Fibroblast of peridontal ligament (primary cell): ENCODE measurements around the gene GTF2F2.

Source experiments
- DNase-seq: peaks from one replicate; pipeline ENCODE4 v3.0.0-alpha.2; 2010; ENCODE audit errors: extremely low read depth

The GTF2F2 gene

GRCh38 chr13:45122941-45123340, 2.6 kb downstream of the GTF2F2 start:
- DNase-seq: no peak

DNA sequence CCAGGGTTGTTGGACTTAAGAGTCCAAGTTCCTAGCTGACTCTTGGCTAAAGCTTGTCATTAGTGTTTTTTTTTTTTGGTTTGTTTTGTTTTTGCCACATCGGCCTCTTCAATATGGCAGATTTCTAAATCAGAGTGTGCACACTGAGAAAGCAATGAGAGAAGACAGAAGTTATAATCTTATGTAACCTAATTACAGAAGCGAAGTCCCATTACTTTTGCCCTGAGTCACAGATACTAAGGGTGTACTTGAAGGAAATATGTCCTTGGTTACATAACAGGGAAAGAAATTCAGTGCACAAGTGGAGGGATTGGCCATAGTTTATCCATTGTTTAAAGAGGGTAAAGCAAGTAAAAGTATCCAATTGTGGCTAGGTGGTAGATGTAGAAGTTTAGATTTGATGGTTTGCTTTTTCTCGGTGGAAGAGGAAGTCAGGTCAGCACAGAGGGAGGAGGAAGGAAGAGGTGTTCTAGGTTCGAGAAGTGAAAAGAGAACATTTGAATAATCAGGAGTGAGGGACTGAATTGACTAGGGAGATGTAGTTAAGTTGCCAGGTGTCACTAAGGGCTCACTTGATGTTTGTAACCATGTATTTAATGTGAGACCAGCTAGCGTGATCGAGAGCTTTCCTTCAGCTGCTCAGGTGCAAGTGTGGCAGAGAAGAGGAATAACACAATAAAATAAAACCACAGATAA, 12.2 kb downstream of the GTF2F2 start:
- DNase-seq: no peak

DNA sequence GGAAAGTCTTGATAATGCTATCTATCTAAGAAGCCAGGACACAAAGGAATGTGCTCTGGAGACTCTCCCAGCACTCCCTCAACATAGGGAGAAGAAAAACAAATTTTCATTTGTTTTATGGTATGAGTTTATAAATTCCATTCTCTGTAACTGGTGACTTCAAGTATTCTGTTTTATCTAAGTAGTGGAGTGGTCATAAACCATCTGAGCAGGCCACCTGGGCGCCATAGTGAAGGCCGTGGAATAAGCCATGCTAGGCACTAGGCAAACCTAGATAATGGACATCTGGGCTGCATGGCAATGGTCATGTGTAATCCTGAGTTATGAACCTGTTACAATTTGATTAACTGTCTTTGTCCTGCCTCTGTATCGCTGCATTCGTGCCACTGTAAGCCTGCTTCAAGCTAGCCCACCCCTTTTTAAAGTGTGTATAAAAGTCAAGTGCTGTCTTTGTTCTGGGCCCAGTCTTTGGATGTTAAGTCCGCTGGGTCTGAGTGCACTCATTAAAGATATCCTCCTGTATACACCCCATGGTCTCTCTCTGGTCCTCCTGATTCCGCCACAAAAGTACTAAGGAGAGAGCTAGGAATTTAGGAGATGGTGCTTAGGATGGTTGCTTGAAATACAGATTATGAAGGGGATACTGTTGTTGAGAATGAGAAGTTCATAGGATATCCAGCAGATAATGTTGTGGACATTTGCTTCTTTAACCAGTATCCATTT, 13.2 kb downstream of the GTF2F2 start:
- no peak for DNase-seq

DNA sequence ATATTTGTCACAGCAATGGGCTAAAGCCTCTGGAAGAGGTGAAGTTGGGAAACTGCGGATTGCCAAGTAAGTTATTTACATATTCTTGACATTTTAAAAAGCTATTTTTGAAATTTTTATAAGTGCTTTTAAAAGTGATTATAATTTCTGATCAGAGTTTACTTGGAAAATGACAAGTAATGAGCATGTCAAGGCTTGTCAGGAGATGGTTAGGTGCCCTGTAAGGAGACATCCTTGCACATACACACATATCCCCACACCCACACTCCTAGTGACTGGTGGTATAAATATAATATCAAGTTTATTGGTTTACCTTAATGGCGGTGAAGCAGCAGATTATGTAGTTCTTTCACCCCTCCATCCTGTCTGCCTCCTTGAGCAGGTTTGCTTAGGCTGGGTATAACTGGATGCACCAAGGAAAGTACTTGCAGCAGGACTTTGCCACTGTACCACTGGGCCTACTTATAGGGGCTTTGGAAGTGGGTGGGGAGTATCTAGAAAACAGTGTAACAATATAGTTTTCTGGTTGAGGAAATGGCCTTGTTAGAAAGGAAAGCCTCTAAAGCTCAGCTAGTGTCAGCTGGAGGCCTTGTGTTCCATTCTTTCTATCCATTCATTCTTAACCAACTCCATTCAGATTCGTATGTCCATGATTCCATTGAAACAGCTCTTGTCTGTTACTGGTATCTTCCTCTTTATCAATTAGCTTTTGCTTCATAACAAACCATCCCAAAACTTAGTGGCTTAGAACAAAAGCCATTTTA, 16.6 kb downstream of the GTF2F2 start:
- DNase-seq: no peak

DNA sequence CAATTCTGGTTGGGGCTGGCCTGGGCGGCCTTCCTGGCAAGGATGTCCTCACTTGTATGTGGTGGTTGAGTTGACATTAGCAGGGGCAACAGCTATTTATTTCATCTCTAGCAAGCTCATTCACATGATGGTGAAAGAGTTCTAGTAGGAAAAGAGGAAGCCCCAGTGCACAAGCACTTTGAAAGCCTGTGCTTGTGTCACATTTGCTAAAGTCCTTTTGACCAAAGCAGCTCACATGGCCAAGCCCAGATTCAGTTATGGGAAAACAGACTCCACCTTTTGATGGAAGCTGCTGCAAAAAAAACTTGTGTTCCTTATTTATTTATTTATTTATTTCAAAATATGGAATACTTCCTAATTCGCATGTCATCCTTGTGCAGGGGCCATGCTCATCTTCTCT, 17.2 kb downstream of the GTF2F2 start:
- no peak for DNase-seq

DNA sequence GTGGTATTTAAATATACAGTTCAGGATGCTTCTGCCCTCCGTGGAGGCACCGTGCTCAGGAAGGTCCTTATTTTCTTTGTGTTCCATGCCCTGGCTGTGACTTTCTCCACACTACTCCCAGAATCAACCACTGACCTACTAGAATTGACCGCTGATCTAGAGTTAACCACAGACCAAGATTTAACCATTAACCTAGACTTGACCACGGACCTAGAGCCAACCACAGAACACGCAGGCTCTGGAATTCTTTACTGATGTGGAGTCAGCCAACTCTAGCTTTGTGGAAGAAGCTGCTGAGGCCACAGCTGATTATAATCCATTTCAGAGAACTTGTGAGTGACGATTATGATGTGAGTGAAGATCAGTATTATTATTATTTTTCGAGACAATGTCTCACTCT, 18.0 kb downstream of the GTF2F2 start:
- no peak for DNase-seq

DNA sequence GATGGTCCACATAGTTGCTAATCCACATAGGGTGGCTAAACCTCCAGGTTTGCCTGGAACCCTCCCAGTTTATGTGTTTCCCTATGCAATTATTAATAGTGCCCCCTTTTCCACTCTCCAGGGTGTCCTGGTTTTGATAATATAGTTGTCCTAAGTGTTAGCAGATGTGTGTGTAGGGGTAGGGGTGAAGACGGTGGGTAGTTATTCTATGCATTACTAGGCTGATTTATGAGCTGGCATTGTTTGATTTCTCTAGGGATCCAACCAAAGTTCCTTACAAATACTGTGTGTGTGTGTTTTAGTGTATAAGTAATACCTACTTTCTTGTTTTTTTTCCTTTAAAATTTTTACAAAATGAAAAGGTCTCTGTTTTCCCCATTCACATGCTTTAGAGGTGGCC, 21.1 kb downstream of the GTF2F2 start:
- DNase-seq: no peak

- no peak for DNase-seq
These were observed 22.4 kb downstream of the GTF2F2 start for GRCh38 chr13:45142440-45143345.

DNA sequence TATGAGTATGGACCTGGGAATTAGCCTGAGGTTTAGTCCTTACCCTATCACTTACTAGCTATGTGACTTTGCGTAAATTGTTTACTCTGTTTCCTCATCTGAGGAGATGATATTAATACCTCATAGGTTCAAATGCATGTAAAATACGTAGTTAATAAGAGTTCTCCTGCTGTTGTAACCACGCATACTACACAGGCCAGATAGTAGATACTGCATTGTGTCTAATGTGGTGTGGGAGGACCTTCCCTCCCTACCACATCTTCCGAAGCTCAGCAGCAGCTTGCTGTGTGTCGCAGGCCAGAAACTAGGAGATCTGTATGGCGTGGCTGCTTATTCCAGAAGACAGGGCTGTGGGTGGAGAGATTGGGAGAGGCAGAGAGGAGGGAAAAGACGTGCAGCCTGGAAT, 23.0 kb downstream of the GTF2F2 start:
- no peak for DNase-seq

DNA sequence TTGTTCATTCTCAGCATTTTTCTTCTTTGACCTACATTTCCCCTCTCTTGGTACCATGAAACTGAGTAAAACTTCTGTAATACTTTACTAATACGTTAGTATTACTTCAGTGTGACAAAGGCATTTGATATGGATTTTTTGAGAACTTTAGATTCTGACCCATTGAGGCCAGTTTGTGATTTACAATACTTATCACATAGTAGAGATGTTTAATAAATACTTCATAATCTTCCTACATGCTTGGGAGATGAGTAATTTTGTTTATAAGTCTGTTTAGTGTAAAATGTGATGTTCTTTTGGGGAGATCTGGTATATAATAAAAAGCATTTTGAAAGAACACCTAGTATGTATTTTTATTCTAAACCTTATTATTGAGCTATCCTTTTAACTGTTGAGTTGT, 29.7 kb downstream of the GTF2F2 start:
- no peak for DNase-seq

- no peak for DNase-seq
These were observed 36.5 kb downstream of the GTF2F2 start for GRCh38 chr13:45156565-45157361.

GRCh38 chr13:45162194-45162593, 41.9 kb downstream of the GTF2F2 start:
- DNase-seq: peak; percentile 34

DNA sequence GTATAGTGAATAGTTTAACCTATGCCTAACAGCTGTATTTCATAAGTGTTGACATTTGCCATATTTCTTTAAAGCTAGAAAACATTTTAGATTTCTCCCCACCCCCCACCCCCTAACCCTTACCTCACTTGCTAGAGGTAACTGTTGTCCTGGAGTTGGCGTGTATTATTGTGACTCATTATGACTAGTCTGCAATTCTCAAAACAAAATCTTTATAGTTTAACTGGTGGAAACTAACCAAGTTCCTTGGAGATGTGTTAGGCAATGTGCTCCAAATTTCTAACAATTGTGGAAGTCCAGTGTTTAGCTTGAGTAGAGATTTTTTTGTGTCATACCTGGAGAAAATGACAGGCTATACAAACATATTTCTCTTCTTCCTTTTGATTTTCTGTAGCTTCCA, 42.5 kb downstream of the GTF2F2 start:
- peak; percentile 90 for DNase-seq

- DNase-seq: no peak
These were observed 46.5 kb downstream of the GTF2F2 start for GRCh38 chr13:45166858-45167257.

- no peak for DNase-seq
These were observed 47.6 kb downstream of the GTF2F2 start for GRCh38 chr13:45167611-45168554.

DNA sequence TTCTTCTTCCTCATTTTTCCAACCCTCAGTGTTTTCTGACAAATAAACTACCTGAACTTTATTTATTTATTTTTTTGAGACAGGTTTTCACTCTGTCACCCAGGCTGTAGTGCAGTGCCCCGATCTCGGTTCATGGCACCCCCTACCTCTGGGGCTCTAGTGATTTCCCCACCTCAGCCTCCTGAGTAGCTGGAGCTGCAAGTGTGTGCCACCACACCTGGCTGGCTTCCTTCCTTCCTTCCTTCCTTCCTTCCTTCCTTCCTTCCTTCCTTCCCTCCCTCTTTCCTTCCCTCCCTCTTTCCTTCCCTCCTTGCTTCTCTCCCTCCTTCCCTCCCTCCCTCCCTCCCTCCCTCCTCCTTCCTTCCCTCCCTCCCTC, 48.2 kb downstream of the GTF2F2 start:
- no peak for DNase-seq

DNA sequence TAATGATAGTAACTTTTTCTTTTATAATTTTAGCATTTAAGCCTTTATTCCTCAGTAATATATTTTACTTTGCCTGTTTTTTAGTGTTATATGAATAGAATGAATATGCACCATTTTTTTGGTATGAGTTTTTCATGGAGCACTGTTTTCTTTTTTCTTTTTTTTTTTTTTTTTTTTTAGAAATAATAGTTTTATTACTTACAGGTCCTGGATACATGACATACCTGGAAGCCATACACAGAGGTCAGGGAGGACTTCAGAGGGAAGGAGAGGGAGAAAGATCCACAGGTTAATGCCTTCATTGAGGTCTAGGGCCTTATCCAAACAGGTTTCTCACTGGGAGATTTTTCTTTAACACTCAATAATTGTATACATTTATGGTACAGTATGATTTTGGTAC, 54.2 kb downstream of the GTF2F2 start:
- no peak for DNase-seq

- DNase-seq: peak; percentile 72
These were observed 58.2 kb downstream of the GTF2F2 start for GRCh38 chr13:45178349-45179162.

DNA sequence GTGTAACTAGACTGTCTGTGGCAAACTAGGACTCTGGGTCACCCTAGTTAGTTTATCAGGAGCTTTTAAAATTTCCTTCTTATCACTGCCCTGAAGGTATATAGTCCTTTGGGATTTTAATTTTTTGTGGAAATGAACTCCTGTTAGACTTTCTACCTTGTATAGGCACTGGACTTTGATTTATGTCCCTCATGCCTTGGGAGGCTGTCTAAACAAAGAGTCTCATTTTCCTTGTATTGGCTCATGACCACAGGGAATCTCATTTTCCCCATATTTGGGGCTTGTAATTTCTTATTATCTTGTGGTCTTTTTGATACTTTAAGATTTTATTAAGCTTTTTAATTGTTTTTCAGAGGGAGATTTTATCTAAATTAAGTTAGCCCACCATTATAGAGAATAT, 59.1 kb downstream of the GTF2F2 start:
- no peak for DNase-seq
